G401 (cell line): Measurements from ENCODE around the gene TM4SF4. TPM values are rescaled to one million over a fixed set of nuclear protein-coding genes. Genes with fewer than 3 reads are reported as not detected.
"Not testable (repeated sequence)": the region's sequence is repeated elsewhere in the genome, so short reads cannot be mapped to it uniquely, and the experiment has no call there.

Source experiments
- DNase-seq: peaks from one replicate; pipeline ENCODE4 v3.0.0-alpha.2; 2015; ENCODE audit warnings: low spot score
- in situ Hi-C: cut with HindIII; loops from 2 replicates; pipeline ENCODE4 v1.10.0; 2016; ENCODE audit warnings: low sequenced_read_pairs, mixed read lengths
- total RNA-seq: library from RNA; depleted of rRNA; stranded (reverse); fragments of >200 nt; shearing (Covaris generic); gene quantifications from 2 replicates; pipeline ENCODE4 v1.2.3, GENCODE V29; 2014; rRNA removed

Gene TM4SF4
- not detected in 2 replicates for total RNA-seq

- in situ Hi-C loops = no loop called here
- no peak for DNase-seq
Measured at GRCh38 chr3:149474250-149474817, at the start of gene TM4SF4. Gene TM4SF4 (plus strand): TSS chr3:149474697. CDS start chr3:149474878, 181 bp downstream.

- DNase-seq = no peak
- in situ Hi-C loops = no loop called here
Measured at GRCh38 chr3:149424918-149425317, 49.6 kb upstream of the TM4SF4 start.

- in situ Hi-C loops = no loop called here
- no peak for DNase-seq
Measured at GRCh38 chr3:149426325-149426724, 48.2 kb upstream of the TM4SF4 start.

GRCh38 chr3:149428087-149428486 is 46.4 kb upstream of the TM4SF4 start:
- in situ Hi-C loops = no loop called here

GRCh38 chr3:149430216-149430615 is 44.3 kb upstream of the TM4SF4 start:
- in situ Hi-C loops = no loop called here
- no peak for DNase-seq

More at GRCh38 chr3:149428087-149428486, 46.4 kb upstream of the TM4SF4 start:
- no peak for DNase-seq

- in situ Hi-C loops = no loop called here
- DNase-seq = no peak
Measured at GRCh38 chr3:149432149-149432548, 42.3 kb upstream of the TM4SF4 start.

GRCh38 chr3:149435996-149436885 is 38.3 kb upstream of the TM4SF4 start:
- in situ Hi-C loops = no loop called here
- no peak for DNase-seq

- DNase-seq = no peak
- in situ Hi-C loops = no loop called here
Measured at GRCh38 chr3:149437286-149437685, 37.2 kb upstream of the TM4SF4 start.

- in situ Hi-C loops = no loop called here
- no peak for DNase-seq
Measured at GRCh38 chr3:149437710-149438109, 36.8 kb upstream of the TM4SF4 start.

- in situ Hi-C loops = no loop called here
- no peak for DNase-seq
Measured at GRCh38 chr3:149438981-149439380, 35.5 kb upstream of the TM4SF4 start.

- no peak for DNase-seq
- in situ Hi-C loops = no loop called here
Measured at GRCh38 chr3:149441642-149442041, 32.9 kb upstream of the TM4SF4 start.

- DNase-seq = no peak
- in situ Hi-C loops = no loop called here
Measured at GRCh38 chr3:149442043-149442442, 32.5 kb upstream of the TM4SF4 start.

GRCh38 chr3:149442851-149443544 is 31.5 kb upstream of the TM4SF4 start:
- in situ Hi-C loops = no loop called here
- no peak for DNase-seq

GRCh38 chr3:149443545-149443912 is 31.0 kb upstream of the TM4SF4 start:
- DNase-seq = no peak
- in situ Hi-C loops = no loop called here

- in situ Hi-C loops, DNase-seq: not testable (repeated sequence)
Measured at GRCh38 chr3:149444867-149445266, 29.6 kb upstream of the TM4SF4 start.

- in situ Hi-C loops = no loop called here
- no peak for DNase-seq
Measured at GRCh38 chr3:149448331-149448831, 26.1 kb upstream of the TM4SF4 start.

- in situ Hi-C loops = no loop called here
- DNase-seq = no peak
Measured at GRCh38 chr3:149449182-149449581, 25.3 kb upstream of the TM4SF4 start.

- DNase-seq = no peak
- in situ Hi-C loops = no loop called here
Measured at GRCh38 chr3:149449799-149450198, 24.7 kb upstream of the TM4SF4 start.

GRCh38 chr3:149450281-149450680 is 24.2 kb upstream of the TM4SF4 start:
- in situ Hi-C loops = no loop called here
- no peak for DNase-seq

- in situ Hi-C loops = no loop called here
- DNase-seq = no peak
Measured at GRCh38 chr3:149452036-149452435, 22.5 kb upstream of the TM4SF4 start.
